Fibroblast of lung (primary cell): ENCODE measurements around the gene SACS.

ENCODE experiments used
- EZH2 ChIP-seq: IDR thresholded peaks from 2 replicates; pipeline ENCODE4 v1.5.1; 2012; ENCODE audit warnings: low read length, control low read depth, mild to moderate bottlenecking; ENCODE audit errors: missing control alignments
- TF ChIP-seq, protein P1 (sequence below), 2 donors: IDR thresholded peaks in 1 of 2; conservative IDR thresholded peaks in 1 of 2; 1 replicate in 1 of 2; 2 replicates in 1 of 2; pipeline ENCODE4 v1.5.1; 2011 to 2012; ENCODE audit warnings: low read length in 2 of 2, control low read depth in 1 of 2, inconsistent platforms in 1 of 2, low read depth in 1 of 2, mild to moderate bottlenecking in 1 of 2

DNA sequence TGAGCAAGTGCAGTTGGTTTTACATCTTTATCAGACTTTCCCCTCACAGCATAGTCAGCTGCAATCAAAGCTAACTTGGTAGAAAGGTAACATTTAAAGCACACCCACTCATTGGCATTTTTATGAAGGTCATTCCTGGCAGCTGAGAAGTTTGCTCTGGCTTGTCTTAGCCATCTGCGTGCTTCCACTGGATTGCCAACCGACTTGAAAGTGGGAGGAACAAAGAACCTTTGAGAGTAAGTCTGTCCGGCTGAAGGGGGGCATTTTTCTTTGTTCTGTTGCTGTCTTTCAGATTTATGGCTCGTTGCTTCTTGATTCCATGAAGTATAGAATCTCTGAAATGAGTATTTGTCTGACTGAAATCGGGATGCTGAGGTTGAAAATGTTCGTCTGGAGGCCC lies 103.1 kb downstream of the SACS start:
- TF ChIP-seq, protein P1, sequence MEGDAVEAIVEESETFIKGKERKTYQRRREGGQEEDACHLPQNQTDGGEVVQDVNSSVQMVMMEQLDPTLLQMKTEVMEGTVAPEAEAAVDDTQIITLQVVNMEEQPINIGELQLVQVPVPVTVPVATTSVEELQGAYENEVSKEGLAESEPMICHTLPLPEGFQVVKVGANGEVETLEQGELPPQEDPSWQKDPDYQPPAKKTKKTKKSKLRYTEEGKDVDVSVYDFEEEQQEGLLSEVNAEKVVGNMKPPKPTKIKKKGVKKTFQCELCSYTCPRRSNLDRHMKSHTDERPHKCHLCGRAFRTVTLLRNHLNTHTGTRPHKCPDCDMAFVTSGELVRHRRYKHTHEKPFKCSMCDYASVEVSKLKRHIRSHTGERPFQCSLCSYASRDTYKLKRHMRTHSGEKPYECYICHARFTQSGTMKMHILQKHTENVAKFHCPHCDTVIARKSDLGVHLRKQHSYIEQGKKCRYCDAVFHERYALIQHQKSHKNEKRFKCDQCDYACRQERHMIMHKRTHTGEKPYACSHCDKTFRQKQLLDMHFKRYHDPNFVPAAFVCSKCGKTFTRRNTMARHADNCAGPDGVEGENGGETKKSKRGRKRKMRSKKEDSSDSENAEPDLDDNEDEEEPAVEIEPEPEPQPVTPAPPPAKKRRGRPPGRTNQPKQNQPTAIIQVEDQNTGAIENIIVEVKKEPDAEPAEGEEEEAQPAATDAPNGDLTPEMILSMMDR (conservative IDR thresholded peaks at IDR 0.05 in 1 of 2, IDR thresholded peaks at IDR 0.05 in 1 of 2; ENCODE audit: low read depth in 1 of 2, low read length in 2 of 2) = no peak
- no peak for TF ChIP-seq EZH2
